RWPE2 (cell line): ENCODE measurements around the gene CSNK1A1L.

Experiments used
- ATAC-seq: fragments of 200-7000 bp; cut with Tn5 transposase; 3 replicates; pipeline ENCODE4 v1.9.1; 2021; ENCODE audit warnings: low read depth
- DNase-seq: peaks from one replicate; pipeline ENCODE4 v3.0.0-alpha.2; 2020; ENCODE audit warnings: low spot score
- H3K27ac ChIP-seq: fragments of 450-650 bp; 2 replicates; pipeline ENCODE4 v1.5.1; 2017; ENCODE audit warnings: mild to moderate bottlenecking; ENCODE audit not compliant: poor library complexity, severe bottlenecking
- H3K27me3 ChIP-seq: fragments of 250-450 bp; sonication (Bioruptor Pico); 2 replicates; pipeline ENCODE4 v1.5.1; 2021; ENCODE audit warnings: mild to moderate bottlenecking, moderate library complexity; ENCODE audit not compliant: insufficient read depth, poor library complexity, severe bottlenecking
- H3K36me3 ChIP-seq: fragments of 250-450 bp; sonication (Bioruptor Pico); 2 replicates; pipeline ENCODE4 v1.5.1; 2020; ENCODE audit warnings: low read depth, mild to moderate bottlenecking, moderate library complexity
- H3K4me1 ChIP-seq: fragments of 250-450 bp; sonication (Bioruptor Pico); 2 replicates; pipeline ENCODE4 v1.5.1; 2021; ENCODE audit warnings: mild to moderate bottlenecking, moderate library complexity; ENCODE audit not compliant: insufficient read depth, poor library complexity, severe bottlenecking
- H3K4me3 ChIP-seq: fragments of 250-450 bp; sonication (Bioruptor Pico); 2 replicates; pipeline ENCODE4 v1.5.1; 2021; ENCODE audit warnings: mild to moderate bottlenecking, moderate library complexity; ENCODE audit not compliant: severe bottlenecking
- H3K9me3 ChIP-seq: fragments of 250-450 bp; sonication (Bioruptor Pico); 2 replicates; pipeline ENCODE4 v1.5.1; 2021; ENCODE audit warnings: mild to moderate bottlenecking, moderate library complexity; ENCODE audit not compliant: severe bottlenecking
- TF ChIP-seq, protein P1 (sequence below): fragments of 450-650 bp; IDR thresholded peaks from one replicate; pipeline ENCODE4 v1.5.1; 2017; ENCODE audit warnings: mild to moderate bottlenecking, moderate library complexity; ENCODE audit not compliant: poor library complexity, severe bottlenecking

Gene CSNK1A1L

DNA sequence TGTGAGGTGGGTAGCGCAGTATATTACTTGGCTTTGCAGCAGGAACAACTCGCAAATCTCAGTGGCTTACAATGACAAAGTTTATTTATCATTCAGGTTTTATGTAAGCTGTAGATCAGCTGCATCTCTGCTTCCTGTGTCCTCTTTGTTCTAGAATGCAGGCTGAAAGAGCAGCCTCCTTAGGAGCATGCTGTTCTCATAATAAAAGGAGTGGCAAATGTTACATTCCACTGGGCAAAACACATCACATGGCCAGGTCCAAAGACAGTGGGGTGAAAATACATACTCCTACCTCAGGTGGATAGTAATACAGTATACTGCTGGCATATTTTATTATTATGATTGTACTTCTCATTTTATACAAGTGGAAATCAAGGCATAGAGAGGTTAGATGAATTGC, 1.2 kb upstream of the CSNK1A1L start:
- TF ChIP-seq, protein P1, sequence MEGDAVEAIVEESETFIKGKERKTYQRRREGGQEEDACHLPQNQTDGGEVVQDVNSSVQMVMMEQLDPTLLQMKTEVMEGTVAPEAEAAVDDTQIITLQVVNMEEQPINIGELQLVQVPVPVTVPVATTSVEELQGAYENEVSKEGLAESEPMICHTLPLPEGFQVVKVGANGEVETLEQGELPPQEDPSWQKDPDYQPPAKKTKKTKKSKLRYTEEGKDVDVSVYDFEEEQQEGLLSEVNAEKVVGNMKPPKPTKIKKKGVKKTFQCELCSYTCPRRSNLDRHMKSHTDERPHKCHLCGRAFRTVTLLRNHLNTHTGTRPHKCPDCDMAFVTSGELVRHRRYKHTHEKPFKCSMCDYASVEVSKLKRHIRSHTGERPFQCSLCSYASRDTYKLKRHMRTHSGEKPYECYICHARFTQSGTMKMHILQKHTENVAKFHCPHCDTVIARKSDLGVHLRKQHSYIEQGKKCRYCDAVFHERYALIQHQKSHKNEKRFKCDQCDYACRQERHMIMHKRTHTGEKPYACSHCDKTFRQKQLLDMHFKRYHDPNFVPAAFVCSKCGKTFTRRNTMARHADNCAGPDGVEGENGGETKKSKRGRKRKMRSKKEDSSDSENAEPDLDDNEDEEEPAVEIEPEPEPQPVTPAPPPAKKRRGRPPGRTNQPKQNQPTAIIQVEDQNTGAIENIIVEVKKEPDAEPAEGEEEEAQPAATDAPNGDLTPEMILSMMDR = no peak
- H3K4me1 ChIP-seq = no peaks in the 10 kb centered on the region
- no peaks in the 10 kb centered on the region for H3K36me3 ChIP-seq
- DNase-seq (no peak), ATAC-seq (0 out of 3 replicates have a peak, but pooled peaks have one; percentile 25)
- H3K9me3 ChIP-seq = no peaks in the 10 kb centered on the region
- no peaks in the 10 kb centered on the region for H3K27me3 ChIP-seq
- no peak overlapping the region for H3K4me3 ChIP-seq
- no peak overlapping the region for H3K27ac ChIP-seq

DNA sequence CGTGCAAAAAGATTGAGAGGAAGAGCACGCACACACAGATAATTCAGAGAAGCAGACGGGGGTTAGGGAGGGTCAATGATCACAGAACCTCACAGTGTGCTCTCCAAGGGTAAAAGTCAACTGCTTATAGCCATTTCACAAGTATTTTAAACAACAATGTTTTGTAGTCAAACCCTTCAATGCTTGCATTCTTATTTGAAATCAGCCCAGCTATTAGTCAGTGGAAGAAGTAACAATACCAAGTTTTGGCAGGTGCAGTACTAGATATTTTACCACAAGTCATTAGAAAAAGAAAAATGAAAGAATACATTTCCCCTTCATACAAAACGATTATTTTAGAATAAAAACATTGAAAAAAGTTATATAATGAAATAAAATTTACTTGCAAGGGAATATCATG, 2.6 kb downstream of the CSNK1A1L start:
- no peaks in the 10 kb centered on the region for H3K4me1 ChIP-seq
- H3K4me3 ChIP-seq = no peak overlapping the region
- DNase-seq (no peak), ATAC-seq (no peak)
- H3K36me3 ChIP-seq = no peaks in the 10 kb centered on the region
- no peaks in the 10 kb centered on the region for H3K27me3 ChIP-seq
- H3K9me3 ChIP-seq = no peaks in the 10 kb centered on the region
- TF ChIP-seq, protein P1 = no peak
- H3K27ac ChIP-seq = no peak overlapping the region

DNA sequence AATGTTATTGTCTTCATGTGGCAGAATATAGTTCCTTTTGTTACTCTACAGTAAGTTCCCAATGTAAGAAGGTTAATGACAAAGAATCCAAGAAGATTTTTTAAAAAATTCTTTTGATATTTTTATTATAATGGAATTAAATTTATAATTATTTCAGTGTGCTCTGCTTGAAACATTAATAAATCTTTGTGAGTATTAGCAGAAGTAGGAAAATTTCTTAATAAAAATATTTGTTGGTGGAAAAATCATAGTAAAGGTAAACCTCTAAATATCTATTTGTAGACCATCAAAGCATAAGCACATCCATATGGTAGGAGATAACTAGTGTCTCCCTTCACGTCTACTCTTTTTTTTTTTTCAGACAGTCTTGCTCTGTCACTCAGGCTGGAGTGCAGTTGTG, 4.3 kb downstream of the CSNK1A1L start:
- no peak overlapping the region for H3K4me3 ChIP-seq
- H3K9me3 ChIP-seq = no peaks in the 10 kb centered on the region
- no peaks in the 10 kb centered on the region for H3K36me3 ChIP-seq
- H3K4me1 ChIP-seq = no peaks in the 10 kb centered on the region
- DNase-seq (no peak), ATAC-seq (no peak)
- H3K27ac ChIP-seq = no peak overlapping the region
- no peaks in the 10 kb centered on the region for H3K27me3 ChIP-seq
- TF ChIP-seq, protein P1 = no peak

DNA sequence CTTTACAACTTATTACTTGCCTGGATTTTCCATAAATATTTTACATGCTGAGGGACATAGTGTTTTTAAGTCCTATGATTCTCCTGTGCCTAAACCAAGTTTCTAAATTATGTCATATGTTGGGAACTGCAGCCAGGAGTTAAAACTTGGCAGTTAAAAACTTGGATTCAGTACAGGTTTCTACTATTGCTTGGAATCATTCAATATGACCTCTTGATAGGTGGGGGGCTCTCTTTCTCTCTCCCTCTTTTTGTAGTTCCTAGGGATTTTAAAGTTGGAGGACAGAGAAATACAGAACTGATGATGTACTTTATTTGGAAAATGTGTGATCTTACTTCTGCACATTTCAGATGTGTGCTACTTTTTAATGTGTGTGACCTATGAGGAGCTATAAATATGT, 4.7 kb downstream of the CSNK1A1L start:
- no peaks in the 10 kb centered on the region for H3K36me3 ChIP-seq
- no peak overlapping the region for H3K27ac ChIP-seq
- DNase-seq (no peak), ATAC-seq (no peak)
- H3K9me3 ChIP-seq = no peaks in the 10 kb centered on the region
- H3K27me3 ChIP-seq = no peaks in the 10 kb centered on the region
- H3K4me3 ChIP-seq = no peak overlapping the region
- TF ChIP-seq, protein P1 = no peak
- H3K4me1 ChIP-seq = no peaks in the 10 kb centered on the region

DNA sequence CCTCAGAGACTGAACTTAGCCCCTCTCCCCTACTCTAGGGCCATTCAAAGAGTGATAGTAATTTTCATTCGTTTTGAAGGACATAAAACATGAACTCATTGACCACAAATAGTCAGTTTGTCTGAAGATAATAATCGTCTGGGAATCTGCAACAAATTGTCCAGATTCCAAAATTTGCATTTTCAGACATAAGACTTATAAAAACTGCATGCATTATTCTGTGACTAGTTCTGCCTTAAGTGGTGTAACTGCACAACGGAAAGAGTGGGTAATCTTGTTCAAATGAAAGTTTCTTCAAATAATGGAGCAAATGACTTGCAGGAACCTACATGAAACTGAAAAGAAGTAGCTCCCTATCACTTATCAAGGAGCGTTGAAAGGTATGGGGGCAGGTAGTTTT, 8.4 kb downstream of the CSNK1A1L start:
- TF ChIP-seq, protein P1 = no peak
- Histone ChIP-seq H3K27ac (no peak overlapping the region), H3K9me3 (no peaks in the 10 kb centered on the region), H3K36me3 (no peaks in the 10 kb centered on the region), H3K27me3 (no peaks in the 10 kb centered on the region), H3K4me3 (no peak overlapping the region), H3K4me1 (no peaks in the 10 kb centered on the region)
- no peak for DNase-seq
- ATAC-seq = no peak
